Activated naive CD4-positive, alpha-beta T cell treated with anti-CD3 and anti-CD28 coated beads, Interleukin-2, amount 10 ng/mL, durations not matched to agents 7 days and 5 days (primary cell): ENCODE data around the gene CYSLTR2.
"Not testable (repeated sequence)": the region's sequence is repeated elsewhere in the genome, so short reads cannot be mapped to it uniquely, and the experiment has no call there.

Experiments
- CTCF ChIA-PET: fragments of 350-600 bp; sonication (Branson Sonifier 250); formaldehyde crosslinking; loops from one replicate; lab custom pipeline; 2021; ENCODE audit warnings: antibody characterized with exemption; lab: Charles Lee
- DNase-seq: peaks from one replicate; pipeline ENCODE4 v3.0.0-alpha.2; 2020
- H3K27ac Mint-ChIP-seq: one replicate; pipeline ENCODE4 v1.8.0; 2021; ENCODE audit warnings: mild to moderate bottlenecking, moderate library complexity, mixed read lengths
- H3K27me3 Mint-ChIP-seq: one replicate; pipeline ENCODE4 v1.8.0; 2021; ENCODE audit warnings: mild to moderate bottlenecking, mixed read lengths
- H3K36me3 Mint-ChIP-seq: one replicate; pipeline ENCODE4 v1.8.0; 2021; ENCODE audit warnings: mixed read lengths
- H3K4me1 Mint-ChIP-seq: one replicate; pipeline ENCODE4 v1.8.0; 2021; ENCODE audit warnings: mixed read lengths
- H3K4me3 Mint-ChIP-seq: one replicate; pipeline ENCODE4 v1.8.0; 2021; ENCODE audit warnings: mild to moderate bottlenecking, moderate library complexity, mixed read lengths
- H3K9me3 Mint-ChIP-seq: one replicate; pipeline ENCODE4 v1.8.0; 2021; ENCODE audit warnings: mixed read lengths

CYSLTR2 gene

GRCh38 chr13:48686636-48687210 is 33.0 kb downstream of the CYSLTR2 start:
- H3K9me3 Mint-ChIP-seq: peaks cover 3% of the 10 kb centered on the region
- H3K36me3 Mint-ChIP-seq: no peaks in the 10 kb centered on the region
- H3K4me3 Mint-ChIP-seq: no peak overlapping the region
- H3K27me3 Mint-ChIP-seq: no peaks in the 10 kb centered on the region
- no peaks in the 10 kb centered on the region for H3K4me1 Mint-ChIP-seq
- H3K27ac Mint-ChIP-seq: no peak overlapping the region
- CTCF ChIA-PET: no interaction called here
- DNase-seq: no peak

DNA sequence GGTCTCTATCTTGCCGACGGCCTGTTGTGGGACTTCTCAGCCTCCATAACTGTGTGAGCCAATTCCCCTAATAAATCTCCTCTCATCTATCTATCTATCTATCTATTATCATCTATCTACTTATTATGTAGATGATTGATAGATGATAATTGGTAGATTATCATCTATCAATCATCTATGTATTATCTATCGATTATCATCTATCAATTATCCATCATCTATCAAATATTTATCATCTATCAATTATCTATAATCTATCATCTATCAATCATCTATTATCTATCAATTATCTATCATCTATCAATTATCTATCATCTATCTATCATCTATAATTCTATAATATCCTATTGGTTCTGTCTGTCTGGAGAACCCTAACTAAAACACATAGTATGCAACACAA is 33.5 kb downstream of the CYSLTR2 start:
- no peak for DNase-seq
- Mint-ChIP-seq H3K4me3 (no peak overlapping the region), H3K9me3 (peaks cover 3% of the 10 kb centered on the region), H3K36me3 (no peaks in the 10 kb centered on the region), H3K4me1 (no peaks in the 10 kb centered on the region), H3K27ac (no peak overlapping the region), H3K27me3 (no peaks in the 10 kb centered on the region)
- CTCF ChIA-PET: no interaction called here

DNA sequence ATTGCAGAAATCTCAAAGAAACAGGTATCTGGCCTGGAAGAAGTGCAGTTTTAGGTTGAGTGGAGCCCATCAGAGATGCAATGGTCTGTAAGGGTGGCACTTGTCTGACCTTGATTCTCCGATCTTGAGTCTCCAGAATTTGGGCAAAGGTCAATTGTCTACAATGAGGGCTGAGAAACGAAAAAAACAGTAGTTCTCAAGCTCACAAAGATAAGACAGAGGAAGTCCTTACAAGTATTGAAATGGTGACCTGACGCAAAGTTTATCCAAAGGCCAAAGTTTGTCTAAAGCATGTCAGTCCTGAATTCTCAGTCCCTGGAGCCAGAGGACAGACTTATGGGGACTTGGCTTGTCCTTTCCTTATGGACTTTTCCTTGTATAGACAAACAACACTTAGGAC is 40.3 kb downstream of the CYSLTR2 start:
- DNase-seq: no peak
- Mint-ChIP-seq H3K27ac (no peak overlapping the region), H3K4me1 (no peaks in the 10 kb centered on the region), H3K4me3 (no peak overlapping the region), H3K36me3 (peaks cover 3% of the 10 kb centered on the region), H3K9me3 (peaks cover 4% of the 10 kb centered on the region), H3K27me3 (peaks cover 4% of the 10 kb centered on the region)
- CTCF ChIA-PET: no interaction called here

DNA sequence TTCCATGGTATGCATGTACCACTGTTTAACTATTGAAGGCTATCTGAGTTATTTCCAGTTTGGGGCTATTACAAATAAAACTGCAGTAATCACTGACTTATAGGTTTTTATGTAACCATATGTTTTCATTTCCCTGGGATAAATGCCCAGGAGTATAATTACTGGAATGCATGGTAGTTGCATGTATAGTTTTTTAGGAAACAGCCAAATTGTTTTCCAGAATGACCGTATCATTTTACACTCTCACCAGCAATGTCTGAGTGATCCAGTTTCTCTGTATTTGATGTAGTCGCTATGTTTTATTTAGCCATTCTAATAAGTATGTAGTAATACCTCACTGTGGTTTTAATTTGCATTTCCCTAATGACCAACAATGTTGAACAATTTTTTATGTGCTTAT is 42.0 kb downstream of the CYSLTR2 start:
- no peak overlapping the region for H3K4me3 Mint-ChIP-seq
- CTCF ChIA-PET: no interaction called here
- no peak for DNase-seq
- peaks cover 3% of the 10 kb centered on the region for H3K36me3 Mint-ChIP-seq
- no peak overlapping the region for H3K27ac Mint-ChIP-seq
- peaks cover 4% of the 10 kb centered on the region for H3K9me3 Mint-ChIP-seq
- H3K27me3 Mint-ChIP-seq: peaks cover 4% of the 10 kb centered on the region
- H3K4me1 Mint-ChIP-seq: no peaks in the 10 kb centered on the region

- H3K27ac Mint-ChIP-seq, CTCF ChIA-PET, H3K36me3 Mint-ChIP-seq, H3K27me3 Mint-ChIP-seq, DNase-seq, H3K9me3 Mint-ChIP-seq, H3K4me3 Mint-ChIP-seq, H3K4me1 Mint-ChIP-seq: not testable (repeated sequence)
Observed at GRCh38 chr13:48696676-48697075, 42.9 kb downstream of the CYSLTR2 start.

DNA sequence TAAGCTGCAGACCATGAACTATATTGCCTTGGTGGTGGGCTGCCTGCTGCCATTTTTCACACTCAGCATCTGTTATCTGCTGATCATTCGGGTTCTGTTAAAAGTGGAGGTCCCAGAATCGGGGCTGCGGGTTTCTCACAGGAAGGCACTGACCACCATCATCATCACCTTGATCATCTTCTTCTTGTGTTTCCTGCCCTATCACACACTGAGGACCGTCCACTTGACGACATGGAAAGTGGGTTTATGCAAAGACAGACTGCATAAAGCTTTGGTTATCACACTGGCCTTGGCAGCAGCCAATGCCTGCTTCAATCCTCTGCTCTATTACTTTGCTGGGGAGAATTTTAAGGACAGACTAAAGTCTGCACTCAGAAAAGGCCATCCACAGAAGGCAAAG is 53.7 kb downstream of the CYSLTR2 start:
- H3K36me3 Mint-ChIP-seq: peaks cover 3% of the 10 kb centered on the region
- H3K4me1 Mint-ChIP-seq: peaks cover 3% of the 10 kb centered on the region
- no peak for DNase-seq
- no peak overlapping the region for H3K27ac Mint-ChIP-seq
- peaks cover 6% of the 10 kb centered on the region for H3K9me3 Mint-ChIP-seq
- CTCF ChIA-PET: no interaction called here
- H3K4me3 Mint-ChIP-seq: no peak overlapping the region
- peaks cover 8% of the 10 kb centered on the region for H3K27me3 Mint-ChIP-seq

DNA sequence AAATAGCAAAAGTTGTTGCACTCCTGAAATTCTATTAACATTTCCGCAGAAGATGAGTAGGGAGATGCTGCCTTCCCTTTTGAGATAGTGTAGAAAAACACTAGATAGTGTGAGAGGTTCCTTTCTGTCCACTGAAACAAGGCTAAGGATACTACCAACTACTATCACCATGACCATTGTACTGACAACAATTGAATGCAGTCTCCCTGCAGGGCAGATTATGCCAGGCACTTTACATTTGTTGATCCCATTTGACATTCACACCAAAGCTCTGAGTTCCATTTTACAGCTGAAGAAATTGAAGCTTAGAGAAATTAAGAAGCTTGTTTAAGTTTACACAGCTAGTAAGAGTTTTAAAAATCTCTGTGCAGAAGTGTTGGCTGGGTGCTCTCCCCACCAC is 55.0 kb downstream of the CYSLTR2 start:
- peaks cover 3% of the 10 kb centered on the region for H3K36me3 Mint-ChIP-seq
- H3K4me1 Mint-ChIP-seq: peaks cover 3% of the 10 kb centered on the region
- peaks cover 8% of the 10 kb centered on the region for H3K9me3 Mint-ChIP-seq
- CTCF ChIA-PET: no interaction called here
- peaks cover 9% of the 10 kb centered on the region for H3K27me3 Mint-ChIP-seq
- no peak overlapping the region for H3K4me3 Mint-ChIP-seq
- DNase-seq: no peak
- no peak overlapping the region for H3K27ac Mint-ChIP-seq

GRCh38 chr13:48709213-48709612 is 55.5 kb downstream of the CYSLTR2 start:
- peaks cover 3% of the 10 kb centered on the region for H3K4me1 Mint-ChIP-seq

DNA sequence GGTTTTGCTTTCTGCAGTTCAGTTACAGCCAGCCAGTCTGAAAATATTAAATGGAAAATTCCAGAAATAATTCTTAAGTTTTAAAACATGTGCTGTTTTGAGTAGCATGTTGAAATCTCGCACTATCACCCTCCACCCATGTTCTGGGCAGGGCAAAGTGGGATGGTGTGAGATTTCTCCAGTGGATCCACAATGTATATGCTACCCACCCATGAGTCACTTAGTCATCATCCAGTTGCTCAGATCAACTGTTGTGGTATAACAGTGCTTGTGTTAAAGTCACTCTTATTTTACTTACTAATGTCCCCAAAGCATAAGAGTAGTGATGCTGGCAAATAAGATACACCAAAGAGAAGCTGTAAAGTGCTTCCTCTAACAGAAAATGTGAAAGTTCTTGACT is 56.4 kb downstream of the CYSLTR2 start:
- Mint-ChIP-seq H3K4me1 (peaks cover 3% of the 10 kb centered on the region), H3K36me3 (peaks cover 3% of the 10 kb centered on the region), H3K9me3 (peaks cover 7% of the 10 kb centered on the region), H3K27me3 (peaks cover 9% of the 10 kb centered on the region), H3K4me3 (no peak overlapping the region), H3K27ac (no peak overlapping the region)
- DNase-seq: no peak
- CTCF ChIA-PET: interaction anchor here (3.7 kb wide), 1 partner anchor 22 kb away, joined by 10 read pairs; no protein-coding TSS in a partner anchor

More at GRCh38 chr13:48709213-48709612, 55.5 kb downstream of the CYSLTR2 start:
- CTCF ChIA-PET: interaction anchor here (3.7 kb wide), 1 partner anchor 22 kb away, joined by 10 read pairs; no protein-coding TSS in a partner anchor
- H3K27me3 Mint-ChIP-seq: peaks cover 9% of the 10 kb centered on the region
- H3K27ac Mint-ChIP-seq: no peak overlapping the region
- DNase-seq: no peak
- no peak overlapping the region for H3K4me3 Mint-ChIP-seq
- H3K36me3 Mint-ChIP-seq: peaks cover 3% of the 10 kb centered on the region
- H3K9me3 Mint-ChIP-seq: peaks cover 10% of the 10 kb centered on the region

DNA sequence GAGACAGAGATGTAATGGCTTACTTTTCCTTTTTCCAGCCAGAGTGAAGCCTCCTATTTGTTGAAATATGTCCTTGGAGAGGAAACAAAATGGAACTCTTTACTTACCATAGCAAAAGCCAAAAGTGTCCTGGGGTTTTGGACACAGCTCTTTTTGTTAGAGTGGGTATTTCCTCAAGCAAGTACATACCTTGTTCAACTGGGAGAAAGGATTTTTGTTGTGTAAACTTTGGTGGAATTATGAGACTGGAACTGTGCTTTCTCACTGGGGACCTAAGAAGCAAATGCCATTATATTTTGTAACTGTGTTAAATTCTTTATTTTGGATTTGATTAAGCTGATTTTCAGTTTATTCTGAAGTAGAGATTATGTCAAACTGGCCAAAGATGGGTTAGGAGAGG is 58.4 kb downstream of the CYSLTR2 start:
- Mint-ChIP-seq H3K27ac (no peak overlapping the region), H3K9me3 (peaks cover 17% of the 10 kb centered on the region), H3K4me1 (peaks cover 3% of the 10 kb centered on the region), H3K27me3 (peaks cover 9% of the 10 kb centered on the region), H3K36me3 (peaks cover 6% of the 10 kb centered on the region), H3K4me3 (no peak overlapping the region)
- no peak for DNase-seq
- CTCF ChIA-PET: interaction anchor here (3.7 kb wide), 1 partner anchor 20 kb away, joined by 10 read pairs; no protein-coding TSS in a partner anchor

DNA sequence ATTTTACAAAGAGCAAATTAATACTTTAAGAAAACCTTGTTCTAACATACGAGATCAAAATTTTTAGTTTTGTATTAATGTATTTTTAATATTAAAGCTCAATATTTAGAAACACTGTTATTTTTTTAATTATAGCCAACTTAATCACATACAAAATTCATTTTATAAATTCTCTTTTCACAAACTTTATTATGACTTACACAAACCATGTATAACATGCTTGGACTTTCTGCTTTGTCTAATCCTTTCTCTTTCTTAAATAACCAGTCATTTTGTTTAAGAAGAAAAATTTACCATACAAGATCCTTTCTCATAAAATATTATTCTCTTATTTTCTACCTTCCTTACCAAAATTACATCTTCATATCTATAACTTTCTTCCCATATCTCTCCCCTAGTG is 62.2 kb downstream of the CYSLTR2 start:
- no peaks in the 10 kb centered on the region for H3K4me1 Mint-ChIP-seq
- peaks cover 33% of the 10 kb centered on the region for H3K9me3 Mint-ChIP-seq
- H3K36me3 Mint-ChIP-seq: peaks cover 5% of the 10 kb centered on the region
- H3K27ac Mint-ChIP-seq: no peak overlapping the region
- CTCF ChIA-PET: no interaction called here
- no peak overlapping the region for H3K4me3 Mint-ChIP-seq
- DNase-seq: no peak
- H3K27me3 Mint-ChIP-seq: peaks cover 9% of the 10 kb centered on the region

GRCh38 chr13:48720621-48721020 is 66.9 kb downstream of the CYSLTR2 start:
- CTCF ChIA-PET: interaction anchor here (0.7 kb wide), 1 partner anchor 387 kb away, joined by 3 read pairs; no protein-coding TSS in a partner anchor
- DNase-seq: no peak
- Mint-ChIP-seq H3K27me3 (peaks cover 5% of the 10 kb centered on the region), H3K27ac (no peak overlapping the region), H3K4me3 (no peak overlapping the region), H3K9me3 (peaks cover 27% of the 10 kb centered on the region), H3K36me3 (peaks cover 1% of the 10 kb centered on the region), H3K4me1 (no peaks in the 10 kb centered on the region)

DNA sequence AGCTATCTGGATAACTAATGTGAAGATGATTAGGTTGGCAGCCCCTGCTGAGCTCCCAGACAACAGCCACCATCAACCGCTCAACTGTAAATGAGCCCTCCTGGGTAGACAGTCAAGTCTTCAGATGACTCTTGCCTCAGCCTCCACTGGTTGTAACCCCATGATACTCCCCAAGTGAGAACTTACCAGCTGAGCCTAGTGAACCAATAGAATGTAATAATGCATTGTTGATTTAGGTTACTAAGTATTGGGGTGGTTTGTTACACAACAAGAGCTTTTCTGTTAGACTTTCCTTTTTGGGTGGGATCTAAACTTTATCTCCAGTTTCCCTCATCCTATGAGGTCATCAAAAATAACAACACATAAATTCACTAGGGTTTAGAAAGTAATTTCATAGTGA is 69.4 kb downstream of the CYSLTR2 start:
- CTCF ChIA-PET: interaction anchor here (1.0 to 1.2 kb wide), 2 partner anchors 8 to 10 kb away, joined by 4 to 6 read pairs; no protein-coding TSS in a partner anchor
- peaks cover 12% of the 10 kb centered on the region for H3K9me3 Mint-ChIP-seq
- no peak for DNase-seq
- no peaks in the 10 kb centered on the region for H3K36me3 Mint-ChIP-seq
- H3K27me3 Mint-ChIP-seq: peaks cover 5% of the 10 kb centered on the region
- H3K4me1 Mint-ChIP-seq: no peaks in the 10 kb centered on the region
- no peak overlapping the region for H3K4me3 Mint-ChIP-seq
- H3K27ac Mint-ChIP-seq: no peak overlapping the region

DNA sequence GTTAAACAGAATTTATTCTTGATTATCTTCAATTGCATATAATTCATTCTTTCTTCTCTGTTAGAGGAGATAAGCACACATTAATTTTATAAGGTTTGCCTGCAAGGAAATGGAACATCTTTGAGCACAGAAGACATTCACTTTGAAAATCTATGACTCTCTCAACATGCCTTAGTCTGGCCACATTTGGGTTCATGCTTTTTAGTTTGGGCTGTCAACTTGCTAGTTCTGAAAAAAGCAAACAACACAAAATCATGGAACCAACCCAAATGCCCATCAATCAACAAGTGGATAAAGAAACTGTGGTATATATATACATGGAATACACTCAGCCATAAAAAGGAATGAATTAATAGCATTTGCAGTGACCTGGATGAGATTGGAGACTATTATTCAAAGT is 71.5 kb downstream of the CYSLTR2 start:
- Mint-ChIP-seq H3K4me1 (no peaks in the 10 kb centered on the region), H3K27me3 (peaks cover 5% of the 10 kb centered on the region), H3K36me3 (no peaks in the 10 kb centered on the region), H3K4me3 (no peak overlapping the region), H3K27ac (no peak overlapping the region), H3K9me3 (peaks cover 2% of the 10 kb centered on the region)
- no peak for DNase-seq
- CTCF ChIA-PET: no interaction called here

- Mint-ChIP-seq H3K27me3 (peaks cover 5% of the 10 kb centered on the region), H3K9me3 (peaks cover 2% of the 10 kb centered on the region), H3K4me1 (peaks cover 3% of the 10 kb centered on the region), H3K36me3 (no peaks in the 10 kb centered on the region), H3K4me3 (no peak overlapping the region), H3K27ac (no peak overlapping the region)
- no peak for DNase-seq
- CTCF ChIA-PET: no interaction called here
Observed at GRCh38 chr13:48726711-48727110, 73.0 kb downstream of the CYSLTR2 start.
